Smooth muscle cell (in vitro differentiated cells): ENCODE results near the gene SMIM44. TPM values are rescaled to one million over a fixed set of nuclear protein-coding genes. Genes with fewer than 3 reads are reported as not detected.

Experiments used
- DNase-seq: peaks from one replicate; lab custom pipeline; 2025; ENCODE audit not compliant: unreplicated experiment; lab: John Stamatoyannopoulos, UW
- H2AFZ ChIP-seq: fragments of 200-600 bp; sonication (generic); 2 replicates; pipeline ENCODE4 v1.6.0; 2016; ENCODE audit warnings: antibody characterized with exemption, low read depth, mild to moderate bottlenecking
- H3F3A ChIP-seq: fragments of 200-600 bp; sonication (generic); 2 replicates; pipeline ENCODE4 v1.6.0; 2017; ENCODE audit warnings: antibody characterized with exemption, low read depth
- H3K27ac ChIP-seq: fragments of 200-600 bp; sonication (generic); 2 replicates; pipeline ENCODE4 v1.5.1; 2016; ENCODE audit warnings: low read depth, mild to moderate bottlenecking
- H3K27me3 ChIP-seq: fragments of 200-600 bp; sonication (generic); 2 replicates; pipeline ENCODE4 v1.6.1; 2016; ENCODE audit warnings: low read depth, mild to moderate bottlenecking
- H3K36me3 ChIP-seq: fragments of 200-600 bp; sonication (generic); 2 replicates; pipeline ENCODE4 v1.5.1; 2016; ENCODE audit warnings: low read depth
- H3K4me1 ChIP-seq: fragments of 200-600 bp; sonication (generic); 2 replicates; pipeline ENCODE4 v1.5.1; 2016; ENCODE audit warnings: low read depth
- H3K4me2 ChIP-seq: fragments of 200-600 bp; sonication (generic); 2 replicates; pipeline ENCODE4 v1.6.0; 2016; ENCODE audit warnings: mild to moderate bottlenecking
- H3K4me3 ChIP-seq: fragments of 200-600 bp; sonication (generic); 2 replicates; pipeline ENCODE4 v1.5.1; 2016; ENCODE audit warnings: mild to moderate bottlenecking
- H3K79me2 ChIP-seq: fragments of 200-600 bp; sonication (generic); 2 replicates; pipeline ENCODE4 v1.6.0; 2016; ENCODE audit warnings: low read depth, mild to moderate bottlenecking
- H3K9ac ChIP-seq: fragments of 200-600 bp; sonication (generic); 2 replicates; pipeline ENCODE4 v1.6.0; 2016; ENCODE audit warnings: low read depth
- H3K9me3 ChIP-seq: fragments of 200-600 bp; sonication (generic); replicated peaks from 2 replicates; pipeline ENCODE4 v1.5.1; 2016; ENCODE audit warnings: low read depth
- H4K20me1 ChIP-seq: fragments of 200-600 bp; sonication (generic); 2 replicates; pipeline ENCODE4 v1.6.0; 2016; ENCODE audit warnings: low read depth
- WGBS: methylation state at CpG from one replicate; pipeline ENCODE4 v1.1.7; 2016; ENCODE audit warnings: low lambda C conversion rate; 5-methylcytosine and 5-hydroxymethylcytosine counted together
- polyA plus RNA-seq: library from polyadenylated mRNA; unstranded; fragments of >200 nt; fragmentation: Nextera tagmentation; extraction: Ambion mirVana; gene quantifications from 2 replicates; pipeline ENCODE4 v1.2.1, GENCODE V29; 2016
- total RNA-seq: library from RNA; depleted of rRNA; stranded (reverse); fragments of >200 nt; gene quantifications from 2 replicates; pipeline ENCODE4 v1.2.3, GENCODE V29; 2014
- TF ChIP-seq, protein P1 (sequence below): fragments of 200-600 bp; sonication (generic); IDR thresholded peaks from 2 replicates; pipeline ENCODE4 v1.5.1; 2017; ENCODE audit warnings: borderline replicate concordance, mild to moderate bottlenecking, antibody characterized with exemption; ENCODE audit not compliant: insufficient read depth, poor library complexity, severe bottlenecking

Gene SMIM44
- total and polyA plus RNA-seq, 2 experiments from 2014 or later: not detected

DNA sequence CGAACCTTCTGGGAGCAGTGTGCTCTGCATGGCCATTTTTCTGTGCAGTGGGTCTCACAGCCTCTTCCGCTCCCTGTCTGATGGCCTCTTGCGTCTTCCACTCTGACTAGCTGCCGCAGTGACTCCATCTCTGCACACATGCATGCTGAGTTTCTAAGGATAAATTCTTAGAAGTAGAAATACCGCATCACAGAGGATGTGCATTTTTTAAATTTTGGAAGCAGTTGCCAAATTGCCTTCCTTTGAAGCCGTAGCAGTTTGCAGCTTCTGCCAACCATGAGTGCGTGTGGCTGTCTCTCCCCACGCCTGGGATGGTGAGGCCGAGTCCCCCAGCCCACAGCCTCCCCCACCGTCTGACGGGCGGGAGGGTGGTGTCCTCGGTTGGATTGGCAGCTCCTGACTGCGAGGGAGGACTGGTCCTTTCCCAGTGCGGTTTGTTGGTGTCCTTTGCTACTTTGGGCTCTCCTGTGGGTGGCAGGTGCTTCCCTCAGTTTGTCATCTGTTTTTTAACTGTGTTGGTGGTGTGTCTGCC is 32.7 kb upstream of the SMIM44 start:
- Histone ChIP-seq H3K4me2 (no peak overlapping the region), H3K4me1 (no peaks in the 10 kb centered on the region), H3K79me2 (peaks cover 91% of the 10 kb centered on the region), H3F3A (no peaks in the 10 kb centered on the region), H3K4me3 (no peak overlapping the region), H4K20me1 (peaks cover 100% of the 10 kb centered on the region), H2AFZ (no peak overlapping the region), H3K27me3 (no peaks in the 10 kb centered on the region), H3K9me3 (no peaks in the 10 kb centered on the region), H3K9ac (no peak overlapping the region), H3K27ac (no peak overlapping the region), H3K36me3 (no peaks in the 10 kb centered on the region)
- 92% methylated on average over 15 of the region's 15 CpGs for WGBS
- DNase-seq: no peak
- TF ChIP-seq, protein P1, sequence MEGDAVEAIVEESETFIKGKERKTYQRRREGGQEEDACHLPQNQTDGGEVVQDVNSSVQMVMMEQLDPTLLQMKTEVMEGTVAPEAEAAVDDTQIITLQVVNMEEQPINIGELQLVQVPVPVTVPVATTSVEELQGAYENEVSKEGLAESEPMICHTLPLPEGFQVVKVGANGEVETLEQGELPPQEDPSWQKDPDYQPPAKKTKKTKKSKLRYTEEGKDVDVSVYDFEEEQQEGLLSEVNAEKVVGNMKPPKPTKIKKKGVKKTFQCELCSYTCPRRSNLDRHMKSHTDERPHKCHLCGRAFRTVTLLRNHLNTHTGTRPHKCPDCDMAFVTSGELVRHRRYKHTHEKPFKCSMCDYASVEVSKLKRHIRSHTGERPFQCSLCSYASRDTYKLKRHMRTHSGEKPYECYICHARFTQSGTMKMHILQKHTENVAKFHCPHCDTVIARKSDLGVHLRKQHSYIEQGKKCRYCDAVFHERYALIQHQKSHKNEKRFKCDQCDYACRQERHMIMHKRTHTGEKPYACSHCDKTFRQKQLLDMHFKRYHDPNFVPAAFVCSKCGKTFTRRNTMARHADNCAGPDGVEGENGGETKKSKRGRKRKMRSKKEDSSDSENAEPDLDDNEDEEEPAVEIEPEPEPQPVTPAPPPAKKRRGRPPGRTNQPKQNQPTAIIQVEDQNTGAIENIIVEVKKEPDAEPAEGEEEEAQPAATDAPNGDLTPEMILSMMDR: no peak

DNA sequence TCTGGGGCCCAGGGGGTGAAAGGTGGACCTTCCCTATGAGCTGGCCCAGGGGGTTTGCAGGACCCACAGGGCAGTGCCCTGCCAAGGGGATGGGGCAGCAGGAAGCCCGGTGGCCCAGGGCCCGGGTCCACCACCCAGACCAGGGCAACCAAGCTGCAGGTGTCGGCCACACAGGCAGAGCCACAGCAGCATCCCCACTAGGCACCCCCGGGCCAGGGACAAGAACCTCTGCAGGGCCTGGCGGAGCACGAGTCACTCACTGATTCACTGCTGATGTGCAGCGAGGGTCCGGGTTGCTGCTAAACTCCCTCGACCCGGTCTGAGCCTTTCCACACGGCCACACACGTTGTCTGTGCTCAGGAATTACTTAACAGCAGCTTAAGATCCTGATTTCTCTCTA is 31.7 kb upstream of the SMIM44 start:
- no peak for DNase-seq
- H3K27me3 ChIP-seq: no peaks in the 10 kb centered on the region
- TF ChIP-seq, protein P1: no peak
- no peaks in the 10 kb centered on the region for H3K9me3 ChIP-seq
- no peak overlapping the region for H2AFZ ChIP-seq
- WGBS: 65% methylated on average over 12 of the region's 12 CpGs
- no peak overlapping the region for H3K4me2 ChIP-seq
- H3K36me3 ChIP-seq: no peaks in the 10 kb centered on the region
- H3K9ac ChIP-seq: no peak overlapping the region
- no peak overlapping the region for H3K4me3 ChIP-seq
- no peak overlapping the region for H3K27ac ChIP-seq
- no peaks in the 10 kb centered on the region for H3K4me1 ChIP-seq
- H3K79me2 ChIP-seq: peaks cover 100% of the 10 kb centered on the region
- peaks cover 100% of the 10 kb centered on the region for H4K20me1 ChIP-seq
- no peaks in the 10 kb centered on the region for H3F3A ChIP-seq

DNA sequence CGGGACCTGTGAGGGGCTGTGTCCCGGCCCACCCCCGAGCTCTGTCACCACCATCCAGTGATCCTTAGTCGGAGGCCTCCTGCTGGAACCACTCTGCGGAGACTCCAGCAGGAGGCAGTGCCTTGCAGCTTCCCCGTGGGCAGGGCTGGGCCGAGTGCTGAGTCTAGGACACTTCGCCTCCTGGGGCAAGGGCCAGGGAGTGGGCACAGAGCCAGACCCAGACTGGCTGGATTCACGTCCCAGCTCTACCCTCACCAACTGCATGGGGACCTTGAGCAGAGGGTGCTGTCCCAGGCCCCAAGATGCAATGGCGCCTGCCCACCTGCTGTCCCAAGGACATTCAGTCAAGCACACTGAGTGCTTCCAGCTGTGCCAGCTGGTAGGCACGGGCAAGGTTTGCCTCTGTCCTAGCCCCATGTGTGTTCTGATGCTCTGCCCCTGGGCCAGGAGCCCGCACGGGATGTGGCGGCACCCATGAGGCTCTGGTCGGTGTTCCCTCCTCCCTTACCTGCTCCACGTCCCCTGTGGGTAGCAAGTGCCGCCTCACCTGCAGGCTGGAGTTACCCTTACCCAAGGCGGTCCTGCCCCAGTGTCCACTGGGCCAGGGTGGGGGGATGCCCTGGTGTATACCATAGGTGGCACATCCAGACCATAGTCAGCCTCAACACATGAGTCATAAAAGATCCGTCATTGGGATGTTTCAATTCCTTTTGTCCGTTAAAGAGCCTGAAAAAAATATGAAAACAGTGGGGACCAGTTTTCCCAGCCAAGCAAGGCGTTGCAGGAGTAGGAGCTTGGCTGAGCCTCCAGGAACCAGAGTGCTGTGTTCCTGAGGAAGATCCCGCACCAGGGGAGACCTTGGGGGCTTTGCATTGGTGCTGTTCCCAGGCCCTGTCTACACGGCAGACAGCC is 30.2 kb upstream of the SMIM44 start:
- Histone ChIP-seq H2AFZ (no peak overlapping the region), H3K79me2 (peaks cover 97% of the 10 kb centered on the region), H3F3A (no peaks in the 10 kb centered on the region), H4K20me1 (peaks cover 100% of the 10 kb centered on the region), H3K4me2 (no peak overlapping the region), H3K27me3 (no peaks in the 10 kb centered on the region), H3K4me3 (no peak overlapping the region), H3K9ac (no peak overlapping the region), H3K27ac (no peak overlapping the region), H3K36me3 (no peaks in the 10 kb centered on the region), H3K4me1 (no peaks in the 10 kb centered on the region), H3K9me3 (no peaks in the 10 kb centered on the region)
- TF ChIP-seq, protein P1: no peak
- 92% methylated on average over 18 of the region's 23 CpGs for WGBS
- DNase-seq: no peak
